Right lobe of liver (tissue), 6 donors: ENCODE data around the gene PRR19. TPM values are rescaled to one million over a fixed set of nuclear protein-coding genes. Genes with fewer than 3 reads are reported as not detected.
A peak's percentile ranks its signal among the peaks of the same experiment; 100 is the strongest.
"Not testable (repeated sequence)": the region's sequence is repeated elsewhere in the genome, so short reads cannot be mapped to it uniquely, and the experiment has no call there.

ENCODE experiments used
- ATAC-seq, 4 donors: fragments of 200-7000 bp; cut with Tn5 transposase; one replicate each; pipeline ENCODE4 v1.9.1; 2020; ENCODE audit warnings: mild to moderate bottlenecking in 4 of 4, moderate library complexity in 4 of 4
- DNase-seq, 3 donors: peaks; one replicate each; pipeline ENCODE4 v3.0.0-alpha.2; 2020
- H3K27ac ChIP-seq, 3 donors: fragments of 200-600 bp; one replicate each; pipeline ENCODE4 v1.8.0; 2022
- H3K27me3 ChIP-seq, 2 donors: fragments of 200-600 bp; one replicate each; pipeline ENCODE4 v1.8.0; 2022
- H3K36me3 ChIP-seq, 4 donors: fragments of 200-600 bp; sonication (generic) in 1 of 4; one replicate each; pipeline versions ENCODE4 v1.5.1 to v1.8.0; 2017 to 2022; ENCODE audit warnings: control low read depth in 1 of 4
- H3K4me1 ChIP-seq, 4 donors: fragments of 200-600 bp; sonication (generic) in 1 of 4; one replicate each; pipeline versions ENCODE4 v1.5.1 to v1.8.0; 2017 to 2022; ENCODE audit warnings: control low read depth in 1 of 4
- H3K4me3 ChIP-seq, 3 donors: fragments of 200-600 bp; one replicate each; pipeline ENCODE4 v1.8.0; 2022
- H3K9me3 ChIP-seq, 4 donors: fragments of 200-600 bp; sonication (generic) in 1 of 4; one replicate each; pipeline versions ENCODE4 v1.5.1 to v1.8.0; 2017 to 2022; ENCODE audit warnings: control low read depth in 1 of 4
- CTCF ChIP-seq, 4 donors: fragments of 200-600 bp in 3 of 4; fragments of 450-650 bp in 1 of 4; IDR thresholded peaks; one replicate each; pipeline versions ENCODE4 v1.5.1 to v1.8.0; 2016 to 2022; ENCODE audit warnings: antibody characterized with exemption in 4 of 4, mild to moderate bottlenecking in 2 of 4
- POLR2A ChIP-seq: fragments of 450-650 bp; IDR thresholded peaks from one replicate; pipeline ENCODE4 v1.6.1; 2017; ENCODE audit warnings: antibody characterized with exemption, mild to moderate bottlenecking
- WGBS: methylation state at CpG from one replicate; pipeline ENCODE4 v1.1.6; 2018; ENCODE audit warnings: low coverage, low lambda C conversion rate; ENCODE audit not compliant: insufficient coverage; ENCODE audit errors: missing lambda C conversion rate; 5-methylcytosine and 5-hydroxymethylcytosine counted together
- intact Hi-C, 2 donors: fragments of 100-400 bp; cut with DNase I; formaldehyde crosslinking; loops; one replicate each; pipeline versions ENCODE4 v1.11.2 to v1.14.1; 2022
- total RNA-seq, 6 experiments: library from RNA; depleted of rRNA in 2 of 6; stranded (reverse); fragments of >200 nt in 2 of 6; fragmentation: NEBNext Ultra II Directional in 3 of 6; extraction: Animal tissue kit (Norgen Biotek cat#: 25700) in 3 of 6; gene quantifications; one replicate each; pipeline versions ENCODE4 v1.1.0 to v1.2.4, GENCODE V29; 2016 to 2023
- donor health status: DM: no; HTN: yes; CAD: no.
- donor health status: DM: no; HTN: no; CAD: no.
- donor health status: DM: no; HTN: no; CAD: no.
- donor health status: DM: no; HTN: yes; CAD: no.
- donor health status: DM: no; HTN: yes; CAD: no.

The PRR19 gene
- total RNA-seq, 6 experiments from 2014 or later: 0.18 to 0.74 (median 0.21) TPM

GRCh38 chr19:42261763-42262162 lies 40.2 kb upstream of the PRR19 start:
- no peak overlapping the region for H3K4me3 ChIP-seq
- H3K27me3 ChIP-seq: no peaks in the 10 kb centered on the region
- H3K9me3 ChIP-seq: no peaks in the 10 kb centered on the region
- H3K27ac ChIP-seq: no peak overlapping the region
- TF ChIP-seq POLR2A (no peak), CTCF (IDR thresholded peaks at IDR 0.05) (no peak)
- intact Hi-C loops: no loop called here
- H3K4me1 ChIP-seq: no peaks in the 10 kb centered on the region
- no peak for DNase-seq
- WGBS: 83% methylated on average over 3 of the region's 3 CpGs
- no peak for ATAC-seq
- H3K36me3 ChIP-seq: no peaks in the 10 kb centered on the region

- H3K4me1 ChIP-seq, DNase-seq, H3K27ac ChIP-seq, H3K4me3 ChIP-seq, ATAC-seq, H3K9me3 ChIP-seq, H3K36me3 ChIP-seq, H3K27me3 ChIP-seq, intact Hi-C loops: not testable (repeated sequence)
- WGBS: 85% methylated on average over 4 of the region's 4 CpGs
Observed at GRCh38 chr19:42266105-42266504, 35.8 kb upstream of the PRR19 start.

- H3K4me3 ChIP-seq, intact Hi-C loops, ATAC-seq, H3K36me3 ChIP-seq, DNase-seq, H3K9me3 ChIP-seq, H3K27me3 ChIP-seq: not testable (repeated sequence)
- Histone ChIP-seq H3K27ac (peak overlapping the region in 1 of 3 donors; percentile 100), H3K4me1 (peaks cover 0 to 11% (median 2%) of the 10 kb centered on the region in 4 donors)
- WGBS: 92% methylated on average over 25 of the region's 25 CpGs
Observed at GRCh38 chr19:42266928-42267603, 34.9 kb upstream of the PRR19 start.

GRCh38 chr19:42267644-42268141 lies 34.2 kb upstream of the PRR19 start:
- no peak for ATAC-seq

GRCh38 chr19:42268142-42268703 lies 33.7 kb upstream of the PRR19 start:
- TF ChIP-seq POLR2A (peak; percentile 93), CTCF (IDR thresholded peaks at IDR 0.05) (no peak)
- DNase-seq: peak; percentile 98 to 100 (median 99)
- ATAC-seq: peak; percentile 70 to 80 (median 77)
- Histone ChIP-seq H3K27ac (peak overlapping the region; percentile 99 to 100 (median 100)), H3K4me3 (peak overlapping the region; percentile 63 to 68 (median 66)), H3K27me3 (no peaks in the 10 kb centered on the region), H3K4me1 (peaks cover 0 to 11% (median 2%) of the 10 kb centered on the region in 4 donors), H3K9me3 (no peaks in the 10 kb centered on the region), H3K36me3 (peaks cover 0 to 13% (median 5%) of the 10 kb centered on the region in 4 donors)
- intact Hi-C loops: no loop called here
- 0% methylated on average over 23 of the region's 46 CpGs for WGBS

More at GRCh38 chr19:42267644-42268141, 34.2 kb upstream of the PRR19 start:
- Histone ChIP-seq H3K27me3 (no peaks in the 10 kb centered on the region), H3K4me3 (peak overlapping the region; percentile 16 to 68 (median 66)), H3K36me3 (peaks cover 0 to 7% (median 2%) of the 10 kb centered on the region in 4 donors), H3K27ac (peak overlapping the region; percentile 99 to 100 (median 100)), H3K9me3 (no peaks in the 10 kb centered on the region), H3K4me1 (peaks cover 0 to 11% (median 2%) of the 10 kb centered on the region in 4 donors)
- intact Hi-C loops: no loop called here
- peak in 1 of 3 donors; percentile 62 for DNase-seq
- 11% methylated on average over 11 of the region's 13 CpGs for WGBS
- TF ChIP-seq CTCF (IDR thresholded peaks at IDR 0.05) (no peak), POLR2A (no peak)
